SK-MEL-5 (cell line): Measurements from ENCODE around the gene FAXDC2. TPM values are rescaled to one million over a fixed set of nuclear protein-coding genes. Genes with fewer than 3 reads are reported as not detected.
A peak's percentile ranks its signal among the peaks of the same experiment; 100 is the strongest.

Source experiments
- DNase-seq: peaks from one replicate; pipeline ENCODE4 v3.0.0-alpha.2; 2016; ENCODE audit warnings: low read depth, low spot score
- in situ Hi-C: cut with HindIII; loops from 2 replicates; pipeline ENCODE4 v1.10.0; 2016; ENCODE audit warnings: low sequenced_read_pairs, high pct_unique_total_duplicates, low pct_unique_long_range_greater_than_20kb
- total RNA-seq: library from RNA; depleted of rRNA; stranded (reverse); fragments of >200 nt; shearing (Covaris generic); gene quantifications from 2 replicates; pipeline ENCODE4 v1.2.3, GENCODE V29; 2014

The FAXDC2 gene
- total RNA-seq, 1 experiment from 2014 or later: 13.7 TPM

DNA sequence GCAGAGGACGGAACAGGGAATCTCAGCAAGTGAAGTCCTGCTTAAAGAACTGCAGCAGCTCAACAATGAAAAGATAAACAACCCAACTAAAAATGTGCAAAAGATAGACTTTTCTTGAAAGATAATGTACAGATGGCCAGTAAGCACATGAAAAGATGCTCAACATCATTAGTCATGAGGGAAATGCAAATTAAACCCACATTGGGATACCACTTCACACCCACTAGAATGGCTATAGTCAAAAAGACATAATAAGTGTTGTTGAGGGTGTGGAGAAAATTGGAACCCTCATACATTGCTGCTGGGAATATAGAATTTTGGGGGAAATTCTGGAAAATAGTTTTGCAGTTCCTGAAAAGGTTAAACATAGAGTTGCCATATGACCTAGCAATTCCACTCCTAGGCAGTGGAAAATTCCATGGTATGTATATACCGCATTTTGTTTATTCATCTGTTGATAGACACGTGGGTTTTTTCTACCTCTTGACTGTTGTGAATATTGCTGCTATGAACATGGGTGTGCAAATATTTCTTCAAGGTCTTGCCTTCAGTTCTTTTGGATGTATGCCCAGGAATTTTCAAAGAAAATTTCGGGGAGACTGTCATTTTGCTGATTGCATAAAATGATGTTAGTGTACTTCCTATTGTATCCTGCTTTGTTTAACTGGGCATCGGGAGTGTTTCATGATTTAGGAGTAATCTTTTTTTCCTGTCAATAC is 15.2 kb upstream of the FAXDC2 start:
- DNase-seq: no peak
- in situ Hi-C loops: no loop called here

DNA sequence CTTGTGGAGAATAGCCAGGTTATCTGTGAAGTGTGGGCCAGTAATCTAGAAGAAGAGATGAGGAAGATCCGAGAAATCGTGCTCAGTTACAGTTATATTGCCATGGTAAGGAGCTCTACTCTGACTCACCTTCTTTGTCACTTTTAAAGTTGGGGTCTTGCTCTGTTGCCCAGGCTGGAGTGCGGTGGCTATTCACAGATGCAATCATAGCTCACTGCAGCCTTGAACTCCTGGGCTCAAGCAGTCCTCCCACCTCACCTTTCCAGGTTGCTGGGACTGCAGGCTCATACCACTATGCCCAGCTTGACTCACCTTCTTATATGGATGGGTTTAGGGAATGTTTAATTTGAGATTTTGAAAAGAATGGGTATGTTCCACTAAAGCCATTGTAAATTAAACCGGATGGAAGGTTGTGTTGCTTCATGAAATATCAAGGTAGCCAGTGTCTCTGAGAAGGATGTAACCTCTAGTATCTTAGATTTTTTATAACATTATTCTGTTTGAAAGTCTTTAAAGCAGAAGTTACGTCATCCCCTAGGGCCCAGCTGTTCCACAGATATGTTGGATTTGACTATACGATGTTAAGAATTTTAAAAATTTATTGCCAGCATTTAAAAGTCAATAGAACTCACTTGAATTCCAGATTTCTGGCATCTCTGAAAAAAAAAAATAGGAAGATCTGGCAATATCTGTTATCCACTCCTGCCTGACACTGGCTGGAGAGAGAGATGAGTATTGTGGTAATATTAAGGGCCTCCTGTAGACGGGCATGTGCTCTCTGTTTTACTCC is 13.1 kb upstream of the FAXDC2 start:
- no peak for DNase-seq
- in situ Hi-C loops: no loop called here

DNA sequence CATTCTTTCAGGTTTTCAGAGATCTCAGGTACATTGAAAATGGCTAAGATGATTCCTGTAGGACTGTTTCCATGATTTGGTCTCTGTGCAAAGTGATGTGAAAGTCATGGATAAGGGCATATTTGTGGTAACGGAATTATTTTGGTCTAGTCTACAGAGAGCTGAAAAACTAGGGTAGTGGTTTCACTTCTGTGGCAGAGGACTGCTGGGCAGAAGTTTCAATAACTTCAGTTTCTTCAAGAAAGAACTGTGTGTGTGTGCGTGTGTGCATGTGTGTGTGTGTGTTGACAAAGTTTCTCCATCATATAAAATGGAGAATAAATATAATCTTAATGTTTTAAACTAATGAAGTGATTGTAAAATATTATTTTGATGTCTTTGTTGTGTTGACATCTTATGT is 12.4 kb upstream of the FAXDC2 start:
- in situ Hi-C loops: no loop called here
- DNase-seq: no peak

DNA sequence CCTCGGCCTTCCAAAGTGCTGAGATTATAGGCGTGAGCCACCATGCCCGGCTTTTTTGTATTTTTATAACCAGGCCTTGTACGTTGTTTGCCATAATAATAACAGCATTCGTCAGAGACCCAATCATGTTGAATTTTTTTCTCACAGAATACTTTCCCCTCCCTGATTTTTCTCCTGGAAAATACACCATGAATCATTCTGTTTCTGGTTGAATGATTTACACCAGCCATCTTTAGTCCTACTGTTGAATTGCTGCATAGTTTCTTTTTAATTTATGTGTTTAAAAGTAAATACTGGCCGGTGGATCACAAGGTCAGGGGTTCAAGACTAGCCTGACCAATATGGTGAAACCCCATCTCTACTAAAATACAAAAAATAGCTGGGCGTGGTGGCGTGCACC is 11.5 kb upstream of the FAXDC2 start:
- in situ Hi-C loops: no loop called here
- no peak for DNase-seq

DNA sequence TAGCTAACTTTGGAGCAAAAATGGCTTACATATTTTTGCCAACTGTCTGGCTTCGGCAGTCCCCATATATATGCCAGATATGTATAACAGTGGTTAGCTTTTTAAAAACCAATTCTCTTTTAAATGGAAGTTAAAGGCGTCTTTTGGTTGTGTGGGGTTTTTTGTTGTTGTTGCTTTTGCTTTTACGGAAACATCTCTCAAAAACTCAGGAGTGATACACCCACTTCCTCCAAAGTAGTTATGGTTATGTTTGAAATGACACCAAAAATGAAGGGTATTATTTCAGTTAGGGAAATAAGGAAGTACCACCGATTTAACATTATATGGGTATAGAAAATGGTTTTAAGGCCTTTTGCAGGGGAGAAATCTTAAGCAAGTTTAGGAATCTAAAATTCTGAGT is 10.4 kb upstream of the FAXDC2 start:
- in situ Hi-C loops: no loop called here

DNA sequence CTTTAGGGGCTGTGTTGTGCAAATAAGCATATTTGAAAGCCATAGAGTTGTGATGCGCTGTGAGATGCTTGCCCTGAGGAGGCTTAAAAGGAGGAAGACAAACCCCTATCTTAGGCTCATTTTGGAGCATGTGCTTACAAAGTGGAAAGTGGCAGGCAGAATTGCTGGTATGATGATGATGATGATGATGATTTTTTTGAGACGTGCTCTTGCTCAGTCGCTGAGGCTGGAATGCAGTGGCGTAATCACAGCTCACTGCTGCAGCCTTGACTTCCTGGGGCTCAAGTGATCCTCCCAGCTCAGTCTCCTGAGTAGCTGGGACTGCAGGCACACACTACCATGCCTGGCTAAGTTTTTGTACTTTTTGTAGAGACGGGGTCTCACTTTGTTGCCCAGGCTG is 9.7 kb upstream of the FAXDC2 start:
- DNase-seq: no peak
- in situ Hi-C loops: no loop called here

More for the DNA sequence above, 10.4 kb upstream of the FAXDC2 start:
- DNase-seq: no peak

DNA sequence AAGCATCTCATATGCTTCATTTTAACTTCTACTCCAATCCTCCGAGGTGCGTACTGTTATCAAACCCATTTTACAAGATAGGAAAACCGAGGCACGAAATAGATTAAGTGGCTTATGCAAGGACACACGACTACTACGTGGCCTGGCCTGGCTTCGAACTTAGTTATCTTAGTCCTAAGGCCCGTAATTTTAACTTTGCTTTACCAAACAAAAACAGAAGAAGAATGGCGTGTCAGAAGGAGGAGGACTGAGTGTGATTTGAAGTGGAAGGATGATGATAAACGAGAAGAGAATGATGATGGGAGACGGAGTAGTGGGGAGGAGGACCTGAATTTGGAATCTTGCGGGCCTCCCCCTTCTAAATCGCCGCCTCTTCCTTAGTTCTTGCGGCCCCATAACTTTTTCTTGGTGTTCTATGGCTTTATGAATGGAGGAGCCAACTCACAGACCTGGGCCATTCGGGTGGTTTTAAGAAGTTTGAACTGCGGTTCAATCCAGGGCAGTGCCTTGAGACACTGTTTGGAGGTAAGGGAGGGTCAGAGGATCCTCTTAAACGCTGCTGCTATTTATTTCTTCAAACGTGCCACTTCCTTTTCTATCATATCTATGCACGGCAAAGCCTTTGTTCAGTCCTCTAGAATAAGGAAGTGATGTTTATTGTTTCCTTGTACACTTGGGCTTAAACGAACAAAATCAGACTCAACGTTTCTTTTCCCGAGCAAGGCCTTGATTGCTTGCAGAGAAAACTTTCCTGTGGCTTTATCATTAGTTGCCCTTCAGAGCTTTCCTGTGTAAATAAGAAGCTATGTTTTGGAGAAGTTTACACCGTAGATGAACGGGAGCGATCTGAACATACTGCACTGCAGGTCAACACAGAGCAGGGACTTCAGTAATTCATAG is 8.8 kb upstream of the FAXDC2 start:
- in situ Hi-C loops: no loop called here
- no peak for DNase-seq

DNA sequence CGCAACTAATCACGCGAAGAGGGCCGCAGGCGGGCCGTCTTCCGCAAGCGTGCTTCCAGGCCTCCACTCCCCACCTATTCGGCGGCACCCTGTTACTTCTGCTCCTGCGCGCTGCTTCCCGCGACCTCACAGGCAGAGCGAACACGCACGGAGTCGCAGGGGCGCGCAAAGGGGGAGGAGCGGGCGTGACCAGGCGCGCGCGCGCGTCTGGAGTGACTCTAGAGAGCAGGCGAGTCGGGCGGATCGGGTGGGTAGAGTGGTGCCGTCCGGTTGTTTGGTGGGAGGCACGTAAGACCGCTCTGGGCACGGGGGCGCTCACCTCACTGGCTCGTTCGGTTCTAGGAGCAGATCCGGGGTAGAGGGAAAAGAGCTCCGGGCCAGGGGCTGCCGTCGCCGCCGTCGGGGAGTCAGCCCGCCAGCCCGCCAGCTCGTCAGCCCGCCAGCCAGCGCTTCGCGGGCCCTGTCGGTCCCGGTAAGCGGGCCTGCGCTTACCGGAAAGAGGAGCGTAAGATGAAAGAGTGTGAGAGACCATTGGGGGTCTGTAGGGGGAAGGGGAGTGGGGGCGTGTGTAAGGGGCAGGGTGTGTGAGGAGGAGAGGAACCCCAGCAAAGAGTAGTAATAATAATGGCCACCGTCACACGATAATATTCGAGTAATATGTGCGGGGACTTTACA is 8.0 kb upstream of the FAXDC2 start, which contains the start of gene CNOT8:
Gene CNOT8, plus strand, starts transcription at position 331 of the 675 bp plus-strand sequence. CDS start 4,652 bp downstream, outside the sequence.
- DNase-seq: peak; percentile 96
- in situ Hi-C loops: no loop called here

DNA sequence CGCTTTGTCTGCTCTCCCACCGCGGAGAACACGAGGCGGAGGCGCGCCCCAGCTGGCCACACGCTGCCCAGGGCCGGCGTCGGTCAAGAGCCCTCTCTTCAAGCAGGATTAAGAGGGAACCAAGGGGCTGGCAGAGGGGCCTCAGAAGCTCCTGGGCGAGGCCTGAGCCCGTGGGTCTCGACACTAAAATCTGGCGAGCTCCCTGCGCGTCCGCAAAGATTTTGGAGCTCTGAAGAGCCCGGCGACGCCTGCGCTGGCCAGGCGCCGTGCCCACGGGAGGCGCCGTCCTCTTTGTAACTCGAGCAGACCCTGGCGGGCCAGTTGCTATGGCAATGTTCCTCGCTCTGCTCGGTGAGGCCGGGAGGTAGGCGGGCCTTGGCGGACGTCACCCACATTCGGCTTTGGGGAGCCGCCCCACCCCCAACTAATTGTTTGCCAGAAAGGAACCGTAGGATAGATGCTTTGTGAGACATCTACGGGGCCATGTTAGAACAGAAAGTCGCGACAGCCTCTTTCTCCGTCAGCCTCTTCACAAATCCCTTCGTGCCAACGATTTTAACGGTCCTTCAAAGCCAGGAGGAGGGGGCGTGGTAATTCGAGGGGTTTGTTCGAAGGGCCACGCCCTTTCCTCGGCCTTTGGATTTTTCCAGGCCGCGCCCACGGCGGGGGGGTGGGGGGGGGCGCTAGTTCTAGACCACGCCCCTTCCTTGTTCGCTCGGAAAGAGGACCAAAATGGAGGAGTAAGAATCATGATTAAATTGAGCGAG is 7.3 kb upstream of the FAXDC2 start:
- in situ Hi-C loops: no loop called here
- DNase-seq: peak; percentile 91

DNA sequence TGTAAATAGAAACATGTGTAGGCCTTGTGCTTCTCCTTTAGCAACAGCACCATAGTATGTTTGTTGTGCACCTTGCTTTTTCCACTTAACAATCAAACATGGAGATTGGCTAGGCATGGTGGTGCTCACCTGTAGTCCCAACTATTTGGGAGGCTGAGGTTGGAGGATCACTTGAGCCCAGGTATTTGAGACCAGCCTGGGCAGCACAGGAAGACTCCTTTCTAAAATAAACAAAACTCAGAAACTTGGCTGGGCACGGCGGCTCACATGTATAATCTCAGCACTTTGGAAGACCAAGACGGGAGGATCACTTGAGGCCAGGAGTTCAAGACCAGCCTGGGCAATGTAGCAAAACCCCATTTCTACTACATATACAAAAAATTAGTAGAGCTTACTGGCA is 948 bp upstream of the FAXDC2 start:
- in situ Hi-C loops: no loop called here
- no peak for DNase-seq

DNA sequence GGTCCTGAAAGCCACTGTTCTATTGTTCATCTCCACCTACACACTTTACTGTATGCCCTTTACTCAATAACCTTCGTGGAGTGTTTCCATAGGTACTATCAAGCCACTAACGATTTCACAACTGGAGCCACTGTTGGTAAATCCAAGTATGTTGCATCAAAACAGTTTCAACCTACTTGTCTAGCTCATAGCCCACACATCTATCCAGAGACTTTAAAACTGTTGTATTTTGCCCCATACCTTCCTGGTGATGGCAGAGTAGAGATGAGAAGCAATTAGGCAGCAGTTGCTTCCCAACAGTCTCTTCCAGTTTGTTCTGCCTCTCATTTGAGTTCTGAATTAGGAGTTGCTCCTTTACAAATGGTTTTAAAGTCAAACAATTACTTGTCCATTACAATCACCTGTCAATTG is 607 bp downstream of the FAXDC2 start:
- peak; percentile 3 for DNase-seq
- in situ Hi-C loops: no loop called here

DNA sequence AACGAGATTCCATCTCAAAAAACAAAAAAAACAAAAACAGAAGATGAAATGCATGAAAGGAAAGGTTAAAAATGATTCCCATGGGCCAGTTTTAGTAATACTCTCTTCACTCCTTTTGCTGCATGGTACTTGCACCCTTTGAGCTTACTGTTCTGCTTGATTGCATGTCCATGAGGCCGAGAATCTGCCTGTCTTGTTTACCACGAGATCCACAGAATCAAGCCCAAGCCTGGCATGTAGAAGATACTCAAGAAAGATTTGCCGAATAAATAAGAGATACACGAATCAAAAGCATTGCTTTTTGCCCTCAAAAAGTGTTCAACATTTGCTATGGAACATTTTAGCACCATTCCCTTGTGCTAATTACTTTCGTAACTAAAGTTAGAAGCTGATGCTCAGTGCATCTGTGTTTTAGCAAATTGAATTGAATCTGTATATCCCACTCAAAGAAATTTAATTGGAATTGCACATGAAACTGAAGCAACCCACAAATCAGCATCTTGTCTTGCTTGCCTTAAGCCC is 1.1 kb downstream of the FAXDC2 start:
- no peak for DNase-seq
- in situ Hi-C loops: no loop called here

DNA sequence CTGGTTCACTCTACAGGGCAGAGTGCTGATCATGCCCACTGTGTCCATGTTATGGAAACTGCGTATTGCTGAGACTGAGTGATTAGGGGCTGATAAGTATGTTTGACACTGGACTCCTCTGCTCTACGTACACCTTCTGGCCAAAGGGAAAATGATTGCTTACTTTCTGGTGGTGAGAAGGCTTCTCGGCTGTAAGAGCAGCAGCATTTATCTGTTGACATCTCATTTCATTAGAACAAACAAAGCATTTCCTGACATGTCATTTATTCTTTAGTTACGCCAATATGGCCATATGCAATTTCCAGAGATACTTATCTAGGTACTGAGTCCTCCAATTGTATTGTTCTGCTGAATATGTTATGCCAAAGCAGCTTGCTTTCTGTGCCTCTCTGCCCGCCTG is 5.6 kb downstream of the FAXDC2 start:
- no peak for DNase-seq
- in situ Hi-C loops: no loop called here

DNA sequence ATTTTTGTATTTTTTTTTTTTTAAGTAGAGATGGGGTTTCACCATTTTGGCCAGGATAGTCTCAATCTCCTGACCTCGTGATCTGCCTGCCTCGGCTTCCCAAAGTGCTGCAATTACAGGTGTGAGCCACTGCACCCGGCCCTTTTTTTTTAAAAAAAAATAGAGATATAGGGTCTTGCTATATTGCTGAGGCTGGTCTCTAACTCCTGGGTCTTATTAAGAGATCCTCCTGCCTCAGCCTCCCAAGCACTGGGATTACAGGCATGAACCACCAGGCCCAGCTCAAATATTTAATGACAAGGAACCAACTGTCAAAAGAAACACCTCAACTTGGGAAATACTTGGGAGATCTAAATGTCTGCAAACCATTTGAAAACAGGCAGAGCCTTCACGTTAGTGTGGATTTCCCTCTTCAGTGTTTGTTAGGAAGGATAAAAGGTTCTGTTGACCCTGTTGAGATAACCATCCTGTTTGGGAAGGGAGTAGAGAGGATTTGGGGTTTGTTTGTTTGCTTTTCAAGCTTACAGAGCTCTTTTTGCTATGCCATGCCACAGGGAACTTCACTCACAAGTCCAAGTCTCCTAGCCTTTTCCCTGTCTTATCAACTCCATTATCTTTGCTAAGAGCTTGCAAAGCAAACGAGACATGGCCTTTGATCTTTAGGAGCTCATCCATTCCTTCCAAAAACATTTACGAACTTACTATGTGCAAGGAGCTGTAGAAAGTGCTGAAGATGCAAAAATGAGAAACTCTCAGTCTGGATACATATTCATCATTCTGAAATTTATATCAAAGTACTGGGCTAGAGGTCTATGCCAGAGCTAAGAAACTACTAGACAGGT is 7.5 kb downstream of the FAXDC2 start:
- DNase-seq: no peak
- in situ Hi-C loops: no loop called here

DNA sequence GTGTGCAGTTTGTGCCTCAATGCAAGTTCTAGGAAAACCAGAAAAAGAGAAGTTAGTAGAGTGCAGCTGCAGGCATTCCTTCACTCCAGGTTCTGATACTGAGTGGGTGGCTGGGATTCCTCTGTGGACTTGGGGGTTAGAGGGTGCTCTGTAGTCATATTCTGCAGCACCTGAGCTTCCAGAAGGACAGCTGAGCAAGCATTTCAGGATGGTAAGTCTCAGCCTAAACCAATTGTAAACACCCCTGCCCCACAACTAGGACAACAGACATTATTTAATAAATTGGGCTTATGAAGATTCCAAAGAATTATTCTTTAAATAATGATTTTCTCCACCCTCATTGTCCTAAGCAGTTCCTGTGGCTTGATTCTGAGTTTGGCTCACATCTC is 9.1 kb downstream of the FAXDC2 start:
- no peak for DNase-seq
- in situ Hi-C loops: no loop called here
